CMK (cell line): ENCODE results near the gene PCDHGA6.
"Not testable (repeated sequence)": the region's sequence is repeated elsewhere in the genome, so short reads cannot be mapped to it uniquely, and the experiment has no call there.

Experiments
- DNase-seq: peaks from one replicate; pipeline ENCODE4 v3.0.0-alpha.2; 2010; ENCODE audit warnings: low read depth

Gene PCDHGA6

GRCh38 chr5:141373673-141374317, at the start of gene PCDHGA6:
TSS of gene PCDHGA6 (plus strand) at chr5:141373891. CDS start at chr5:141374084, 193 bp downstream.
- no peak for DNase-seq

- DNase-seq: no peak
Measured at GRCh38 chr5:141326088-141326854, 47.4 kb upstream of the PCDHGA6 start.

GRCh38 chr5:141328231-141328630, 45.5 kb upstream of the PCDHGA6 start:
- DNase-seq: no peak

GRCh38 chr5:141330299-141331080, 43.2 kb upstream of the PCDHGA6 start, which contains the start of gene PCDHGA1:
TSS of gene PCDHGA1 (plus strand) at chr5:141330514.
- no peak for DNase-seq

GRCh38 chr5:141332571-141332970, 41.1 kb upstream of the PCDHGA6 start:
- not testable (repeated sequence) for DNase-seq

- DNase-seq: no peak
Measured at GRCh38 chr5:141338538-141339306, 35.0 kb upstream of the PCDHGA6 start, which contains the start of gene PCDHGA2. TSS of gene PCDHGA2 (plus strand) at chr5:141338760.

- DNase-seq: not testable (repeated sequence)
Measured at GRCh38 chr5:141340781-141341354, 32.8 kb upstream of the PCDHGA6 start.

- DNase-seq: no peak
Measured at GRCh38 chr5:141342773-141343172, 30.9 kb upstream of the PCDHGA6 start.

GRCh38 chr5:141343242-141343952, 30.3 kb upstream of the PCDHGA6 start, which contains the start of gene PCDHGA3:
TSS of gene PCDHGA3 (plus strand) at chr5:141343829. CDS start at chr5:141344034, 205 bp downstream.
- no peak for DNase-seq

- DNase-seq: no peak
Measured at GRCh38 chr5:141343953-141344463, 29.7 kb upstream of the PCDHGA6 start.

GRCh38 chr5:141345327-141345726, 28.4 kb upstream of the PCDHGA6 start:
- DNase-seq: no peak

- DNase-seq: not testable (repeated sequence)
Measured at GRCh38 chr5:141346017-141346416, 27.7 kb upstream of the PCDHGA6 start.

GRCh38 chr5:141349917-141350619, 23.6 kb upstream of the PCDHGA6 start, which contains the start of gene PCDHGB1:
TSS of gene PCDHGB1 (plus strand) at chr5:141350099. CDS start at chr5:141350261, 162 bp downstream.
- no peak for DNase-seq

GRCh38 chr5:141351591-141351990, 22.1 kb upstream of the PCDHGA6 start:
- no peak for DNase-seq

GRCh38 chr5:141354900-141355469, 18.7 kb upstream of the PCDHGA6 start, which contains the start of gene PCDHGA4:
TSS of gene PCDHGA4 (plus strand) at chr5:141355021. CDS start at chr5:141355108, 87 bp downstream.
- DNase-seq: no peak

GRCh38 chr5:141355641-141356040, 18.1 kb upstream of the PCDHGA6 start:
- no peak for DNase-seq

- DNase-seq: no peak
Measured at GRCh38 chr5:141356133-141356532, 17.6 kb upstream of the PCDHGA6 start.

GRCh38 chr5:141356950-141357349, 16.7 kb upstream of the PCDHGA6 start:
- no peak for DNase-seq

- no peak for DNase-seq
Measured at GRCh38 chr5:141359790-141360426, 13.8 kb upstream of the PCDHGA6 start, which contains the start of gene PCDHGB2. TSS of gene PCDHGB2 (plus strand) at chr5:141359994. CDS start at chr5:141360136, 142 bp downstream.
